ENCODE data around the gene ITGA5.

ITGA5 gene

DNA sequence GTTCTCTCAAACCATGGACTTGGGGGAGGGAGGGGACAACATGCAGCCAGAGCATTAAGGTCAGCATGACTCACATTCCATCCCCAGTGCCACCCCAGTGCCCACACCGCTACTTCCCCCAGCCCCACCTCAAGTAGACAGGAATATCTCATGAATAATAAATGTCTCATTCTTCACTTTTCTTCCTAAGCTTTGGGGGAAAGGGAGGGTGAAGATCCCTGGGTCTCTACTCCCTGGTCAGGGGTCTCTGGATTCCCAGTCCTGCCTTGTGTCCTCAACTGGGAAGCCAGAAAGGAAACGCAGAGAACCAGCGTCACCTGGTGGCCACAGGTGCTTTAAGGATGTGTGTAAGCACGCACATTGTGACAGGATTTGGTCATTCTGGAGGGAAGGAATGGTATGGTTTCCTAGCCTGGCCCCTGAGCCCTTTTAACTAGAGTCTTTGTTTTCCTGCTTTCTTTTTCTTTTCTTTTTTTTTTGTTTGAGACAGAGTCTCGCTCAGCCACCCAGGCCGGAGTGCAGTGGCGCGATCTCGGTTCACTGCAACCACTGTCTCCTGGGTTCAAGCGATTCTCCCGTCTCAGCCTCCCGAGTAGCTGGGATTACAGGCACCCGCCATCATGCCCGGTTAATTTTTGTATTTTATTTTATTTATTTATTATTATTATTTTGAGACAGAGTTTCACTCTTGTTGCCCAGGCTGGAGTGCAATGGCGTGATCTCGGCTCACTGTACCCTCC lies 58.2 kb downstream of the ITGA5 start:
- peak; percentile 83 for DNase-seq (ENCODE audit: low read depth)
- H3K4me3 ChIP-seq (ENCODE audit: control insufficient read depth, low read depth, low read length), result no peak overlapping the region
- TF ChIP-seq, protein P1, sequence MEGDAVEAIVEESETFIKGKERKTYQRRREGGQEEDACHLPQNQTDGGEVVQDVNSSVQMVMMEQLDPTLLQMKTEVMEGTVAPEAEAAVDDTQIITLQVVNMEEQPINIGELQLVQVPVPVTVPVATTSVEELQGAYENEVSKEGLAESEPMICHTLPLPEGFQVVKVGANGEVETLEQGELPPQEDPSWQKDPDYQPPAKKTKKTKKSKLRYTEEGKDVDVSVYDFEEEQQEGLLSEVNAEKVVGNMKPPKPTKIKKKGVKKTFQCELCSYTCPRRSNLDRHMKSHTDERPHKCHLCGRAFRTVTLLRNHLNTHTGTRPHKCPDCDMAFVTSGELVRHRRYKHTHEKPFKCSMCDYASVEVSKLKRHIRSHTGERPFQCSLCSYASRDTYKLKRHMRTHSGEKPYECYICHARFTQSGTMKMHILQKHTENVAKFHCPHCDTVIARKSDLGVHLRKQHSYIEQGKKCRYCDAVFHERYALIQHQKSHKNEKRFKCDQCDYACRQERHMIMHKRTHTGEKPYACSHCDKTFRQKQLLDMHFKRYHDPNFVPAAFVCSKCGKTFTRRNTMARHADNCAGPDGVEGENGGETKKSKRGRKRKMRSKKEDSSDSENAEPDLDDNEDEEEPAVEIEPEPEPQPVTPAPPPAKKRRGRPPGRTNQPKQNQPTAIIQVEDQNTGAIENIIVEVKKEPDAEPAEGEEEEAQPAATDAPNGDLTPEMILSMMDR (conservative IDR thresholded peaks at IDR 0.05; ENCODE audit: control insufficient read depth, insufficient read depth, low read depth, low read length), result peak; percentile 88

DNA sequence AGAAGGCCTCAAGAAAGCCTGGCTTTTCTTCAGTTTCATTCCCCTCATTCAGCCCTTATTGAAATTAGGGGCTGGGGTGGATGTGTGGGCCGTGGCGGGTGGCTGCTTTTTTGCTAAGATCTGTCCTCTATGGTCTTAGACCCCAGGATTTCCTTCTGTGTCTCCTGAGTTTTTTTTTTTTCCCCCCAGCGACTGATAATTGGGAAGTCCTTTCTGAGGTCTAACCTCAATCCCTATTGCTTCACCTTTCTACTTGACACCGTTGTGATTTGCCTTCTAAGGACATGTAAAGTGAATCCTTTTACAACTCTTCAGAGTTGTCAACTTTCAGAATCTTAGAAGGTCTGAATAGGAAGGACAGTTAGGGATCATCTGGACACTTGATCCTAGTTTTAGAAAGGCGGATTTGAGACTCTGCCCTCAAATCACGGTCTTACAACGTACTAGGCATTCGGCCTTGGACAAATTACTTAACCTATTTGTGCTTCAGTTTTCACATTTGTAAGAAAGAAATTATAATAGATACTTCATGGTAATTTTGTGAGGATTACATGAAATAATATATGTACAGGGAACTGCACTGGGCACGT lies 59.2 kb downstream of the ITGA5 start:
- DNase-seq (ENCODE audit: low read depth), result no peak
- TF ChIP-seq, protein P1 (conservative IDR thresholded peaks at IDR 0.05; ENCODE audit: control insufficient read depth, insufficient read depth, low read depth, low read length), result no peak
- H3K4me3 ChIP-seq (ENCODE audit: control insufficient read depth, low read depth, low read length), result peak overlapping the region; percentile 62

DNA sequence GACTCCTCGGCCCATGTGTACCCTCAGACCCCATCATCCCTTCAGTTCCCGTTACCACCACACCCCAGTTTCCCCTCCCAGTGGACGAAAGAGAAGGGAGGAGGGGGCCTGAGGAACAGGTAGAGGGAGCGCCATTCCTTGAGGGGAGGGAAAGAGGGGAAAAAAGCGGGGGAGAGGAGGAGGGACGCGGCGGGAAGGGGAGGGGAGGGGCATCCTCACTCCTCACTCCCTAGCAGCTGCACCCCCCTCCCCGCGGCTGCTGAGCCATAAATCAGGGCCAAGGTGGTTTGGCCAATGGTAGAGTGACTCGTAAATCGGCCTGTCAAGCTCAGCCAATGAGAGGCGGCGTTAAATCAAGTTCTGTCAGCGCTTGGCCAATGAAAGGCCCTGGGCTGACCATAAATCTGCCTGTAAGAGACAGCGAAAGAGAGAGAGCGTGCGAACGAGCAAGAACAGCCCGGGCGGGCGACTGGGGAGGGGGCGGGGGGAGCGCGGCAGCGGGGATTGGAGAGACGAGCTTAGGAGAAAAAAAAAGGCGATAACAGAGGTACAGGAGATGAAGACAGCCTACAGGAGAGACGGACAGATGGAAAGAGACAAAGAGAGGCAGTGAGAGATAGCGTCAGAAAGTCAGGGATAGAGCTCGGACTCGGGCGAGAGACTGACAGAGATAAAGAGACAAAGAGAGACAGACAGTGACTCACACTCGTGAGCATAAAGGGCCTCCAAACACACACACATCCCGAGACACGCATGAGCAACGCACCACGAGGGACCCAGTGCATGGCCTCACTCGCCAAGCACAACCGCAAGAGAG lies 59.9 kb downstream of the ITGA5 start:
- peak; percentile 99 for DNase-seq (ENCODE audit: low read depth)
- H3K4me3 ChIP-seq (ENCODE audit: control insufficient read depth, low read depth, low read length), result peak overlapping the region; percentile 62
- TF ChIP-seq, protein P1 (conservative IDR thresholded peaks at IDR 0.05; ENCODE audit: control insufficient read depth, insufficient read depth, low read depth, low read length), result no peak

DNA sequence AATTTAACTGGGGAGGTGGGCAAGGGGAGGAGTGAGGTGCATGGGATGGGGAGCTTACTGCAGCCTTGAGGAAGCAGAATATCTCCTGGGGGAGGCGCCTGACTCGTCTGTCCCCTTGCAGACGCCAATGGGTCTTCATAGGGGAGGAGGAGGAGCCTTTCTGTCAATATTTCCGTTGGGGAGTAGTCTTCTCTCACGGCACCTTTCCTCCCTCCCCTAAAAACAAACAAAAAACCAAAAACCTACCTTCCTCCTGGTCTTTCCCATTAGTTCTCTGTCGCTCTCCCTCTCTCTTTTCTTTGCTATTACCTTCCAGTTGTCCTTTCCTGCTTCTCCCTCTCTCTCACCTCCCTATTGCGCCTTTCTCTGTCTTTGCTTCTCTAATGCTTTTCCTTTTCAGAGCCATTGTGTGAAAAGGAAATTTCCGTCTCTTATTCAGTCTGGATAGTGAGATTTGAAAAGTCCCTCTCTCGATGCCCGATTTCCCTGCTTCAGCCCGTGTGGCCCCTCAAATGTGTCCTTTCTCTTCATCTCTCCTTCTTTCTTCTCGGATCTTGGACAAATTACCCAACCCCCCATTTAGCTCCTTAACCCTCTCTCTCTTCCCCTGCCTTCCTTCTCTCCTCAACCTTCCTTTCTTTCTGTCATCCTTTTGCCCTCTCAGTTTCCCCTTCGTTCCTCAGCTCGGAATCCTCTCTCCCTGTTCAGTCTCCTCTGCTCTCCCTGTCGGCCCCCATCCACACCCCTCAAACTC lies 60.7 kb downstream of the ITGA5 start:
- TF ChIP-seq, protein P1 (conservative IDR thresholded peaks at IDR 0.05; ENCODE audit: control insufficient read depth, insufficient read depth, low read depth, low read length), result no peak
- H3K4me3 ChIP-seq (ENCODE audit: control insufficient read depth, low read depth, low read length), result peak overlapping the region; percentile 62
- DNase-seq (ENCODE audit: low read depth), result peak; percentile 35

DNA sequence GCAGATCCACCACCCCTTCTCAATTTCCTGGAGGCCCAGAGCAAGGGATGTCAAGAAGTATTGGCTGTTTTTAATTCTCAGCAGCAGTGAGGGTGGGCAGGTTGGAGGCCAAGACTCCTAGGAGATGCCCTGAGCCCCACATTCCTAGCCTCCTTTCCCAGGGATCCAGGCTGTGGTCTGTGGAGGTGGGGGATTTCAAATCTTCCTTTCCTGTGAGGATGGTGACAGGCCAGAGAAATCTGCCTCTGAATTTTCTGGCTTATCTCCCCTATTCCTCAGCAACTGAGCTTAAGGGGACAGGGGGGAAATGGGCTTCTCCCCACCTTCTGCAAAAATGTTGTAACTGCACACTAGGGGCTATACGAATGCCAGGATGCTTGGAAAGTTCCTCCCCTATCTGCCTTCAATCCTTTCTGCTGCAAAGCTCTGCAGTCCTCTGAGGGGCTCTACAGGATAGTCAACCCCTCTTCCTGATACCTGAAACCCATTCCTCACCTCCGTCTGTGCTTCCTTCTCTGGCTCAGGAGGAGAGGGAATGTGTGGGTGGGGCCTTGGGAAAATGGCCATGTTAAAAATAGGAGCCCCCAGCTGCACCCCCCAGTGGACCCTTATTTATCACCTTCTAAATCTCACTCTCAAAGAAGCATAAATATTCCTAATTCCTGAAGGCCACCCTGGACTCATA lies 61.4 kb downstream of the ITGA5 start:
- no peak for DNase-seq (ENCODE audit: low read depth)
- H3K4me3 ChIP-seq (ENCODE audit: control insufficient read depth, low read depth, low read length), result no peak overlapping the region
- TF ChIP-seq, protein P1 (conservative IDR thresholded peaks at IDR 0.05; ENCODE audit: control insufficient read depth, insufficient read depth, low read depth, low read length), result no peak

DNA sequence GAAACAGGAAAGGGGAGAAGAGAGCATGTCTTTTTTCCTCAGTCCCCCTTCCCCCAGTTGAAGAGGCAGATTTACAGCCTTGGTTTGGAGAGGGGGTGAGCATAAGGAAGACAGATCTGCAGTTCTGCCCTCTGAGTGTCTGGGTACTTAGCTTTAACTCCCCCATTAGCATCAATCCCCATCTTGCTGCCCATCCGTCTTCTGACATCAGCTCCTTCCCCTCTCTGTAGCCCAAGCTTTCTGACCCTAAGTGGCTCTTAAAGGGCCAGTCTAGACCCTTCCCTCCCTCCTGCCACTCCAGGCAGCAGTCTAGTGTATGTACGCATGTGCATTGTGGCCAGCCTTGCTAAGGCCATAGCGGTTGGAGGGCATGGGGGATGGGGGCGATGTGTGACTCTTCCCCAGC lies 62.1 kb downstream of the ITGA5 start:
- no peak for DNase-seq (ENCODE audit: low read depth)
- TF ChIP-seq, protein P1 (conservative IDR thresholded peaks at IDR 0.05; ENCODE audit: control insufficient read depth, insufficient read depth, low read depth, low read length), result no peak
- H3K4me3 ChIP-seq (ENCODE audit: control insufficient read depth, low read depth, low read length), result no peak overlapping the region
